ENCODE measurements around the gene UBE2D2.
"Not testable (repeated sequence)": the region's sequence is repeated elsewhere in the genome, so short reads cannot be mapped to it uniquely, and the experiment has no call there.

Gene UBE2D2

DNA sequence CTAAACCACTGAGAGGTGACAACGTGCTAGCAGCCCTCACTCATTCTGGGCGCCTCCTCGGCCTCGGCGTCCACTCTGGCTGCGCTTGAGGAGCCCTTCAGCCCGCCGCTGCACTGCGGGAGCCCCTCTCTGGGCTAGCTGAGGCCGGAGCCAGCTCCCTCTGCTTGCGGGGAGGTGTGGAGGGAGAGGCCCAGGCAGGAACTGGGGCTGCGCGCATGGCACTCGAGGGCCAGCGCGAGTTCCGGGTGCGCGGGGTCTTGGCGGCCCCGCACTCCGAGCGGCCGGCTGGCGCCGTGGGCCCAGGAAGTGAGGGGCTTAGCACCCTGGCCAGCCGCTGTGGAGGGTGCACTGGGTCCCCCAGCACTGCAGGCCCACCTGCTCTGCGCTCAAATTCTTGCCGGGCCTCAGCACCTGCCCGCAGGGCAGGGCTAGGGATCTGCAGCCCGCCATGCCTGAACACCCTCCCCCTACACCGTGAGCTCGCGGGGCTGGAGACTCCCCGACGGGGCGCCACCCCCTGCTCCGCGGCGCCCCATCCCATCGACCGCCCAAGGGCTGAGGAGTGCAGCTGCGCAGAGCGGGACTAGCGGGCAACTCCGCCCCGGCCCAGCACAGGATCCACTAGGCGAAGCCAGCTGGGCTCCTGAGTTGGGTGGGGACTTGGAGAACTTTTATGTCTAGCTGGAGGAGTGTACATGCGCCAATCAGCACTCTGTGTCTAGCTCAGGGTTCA, 11.8 kb upstream of the UBE2D2 start:
- DNase-seq, result no peak

DNA sequence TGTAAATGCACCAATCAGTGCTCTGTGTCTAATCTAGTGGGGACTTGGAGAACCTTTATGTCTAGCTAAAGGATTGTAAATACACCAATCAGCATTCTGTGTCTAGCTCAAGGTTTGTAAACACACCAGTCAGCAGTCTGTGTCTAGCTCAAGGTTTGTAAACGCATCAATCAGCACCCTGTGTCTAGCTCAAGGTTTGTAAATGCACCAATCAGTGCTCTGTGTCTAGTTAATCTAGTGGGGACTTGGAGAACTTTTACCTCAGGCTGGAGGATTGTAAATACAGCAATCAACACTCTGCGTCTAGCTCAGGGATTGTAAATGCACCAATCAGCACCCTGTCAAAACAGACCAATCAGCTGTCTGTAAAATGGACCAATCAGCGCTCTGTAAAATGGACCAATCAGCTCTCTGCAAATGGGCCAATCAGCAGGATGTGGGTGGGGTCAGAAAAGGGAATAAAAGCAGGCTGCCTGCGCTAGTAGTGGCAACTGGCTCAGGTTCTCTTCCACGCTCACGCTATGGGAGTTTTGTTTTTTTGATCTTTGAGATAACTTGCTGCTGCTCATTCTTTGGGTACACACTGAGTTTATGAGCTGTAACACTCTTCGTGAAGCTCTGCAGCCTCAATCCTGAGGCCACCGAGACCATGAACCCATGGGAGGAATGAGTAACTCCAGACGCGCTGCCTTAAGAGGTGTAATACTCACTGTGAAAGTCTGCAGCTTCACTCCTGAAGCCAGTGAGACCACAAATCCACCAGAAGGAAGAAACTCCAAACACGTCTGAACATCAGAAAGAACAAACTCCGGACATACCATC, 10.9 kb upstream of the UBE2D2 start:
- peak; percentile 24 for DNase-seq

DNA sequence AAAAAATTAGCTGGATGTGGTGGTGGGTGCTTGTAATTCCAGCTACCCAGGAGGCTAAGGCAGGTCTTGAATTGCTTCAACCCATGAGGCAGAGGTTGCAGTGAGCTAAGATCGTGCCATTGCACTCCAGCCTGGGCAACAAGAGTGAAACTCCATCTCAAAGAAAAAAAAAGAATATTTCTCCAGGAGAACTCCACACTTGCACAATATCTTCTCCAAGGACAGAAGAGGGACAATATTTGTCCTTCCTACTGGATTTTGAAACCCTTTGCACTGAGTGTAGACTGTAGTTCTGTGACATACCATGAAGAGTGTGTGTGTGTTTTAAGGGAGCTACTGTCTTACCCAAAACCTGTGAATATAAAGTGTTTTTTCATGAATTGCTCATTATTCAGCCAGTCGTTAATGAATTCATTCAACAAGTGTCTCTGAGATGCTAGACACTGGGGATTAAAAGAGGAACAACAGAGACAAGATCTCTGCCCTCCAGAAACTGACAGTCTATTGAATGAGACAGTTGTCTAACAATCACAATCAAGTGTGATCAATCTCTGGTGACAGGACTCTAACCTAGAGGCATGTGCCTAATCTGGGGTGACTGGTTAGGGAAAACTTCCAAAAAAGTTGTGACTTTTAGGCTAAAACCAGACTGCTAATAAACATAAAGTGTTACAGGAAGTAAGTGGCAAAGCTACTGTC, 9.8 kb upstream of the UBE2D2 start:
- DNase-seq, result no peak

DNA sequence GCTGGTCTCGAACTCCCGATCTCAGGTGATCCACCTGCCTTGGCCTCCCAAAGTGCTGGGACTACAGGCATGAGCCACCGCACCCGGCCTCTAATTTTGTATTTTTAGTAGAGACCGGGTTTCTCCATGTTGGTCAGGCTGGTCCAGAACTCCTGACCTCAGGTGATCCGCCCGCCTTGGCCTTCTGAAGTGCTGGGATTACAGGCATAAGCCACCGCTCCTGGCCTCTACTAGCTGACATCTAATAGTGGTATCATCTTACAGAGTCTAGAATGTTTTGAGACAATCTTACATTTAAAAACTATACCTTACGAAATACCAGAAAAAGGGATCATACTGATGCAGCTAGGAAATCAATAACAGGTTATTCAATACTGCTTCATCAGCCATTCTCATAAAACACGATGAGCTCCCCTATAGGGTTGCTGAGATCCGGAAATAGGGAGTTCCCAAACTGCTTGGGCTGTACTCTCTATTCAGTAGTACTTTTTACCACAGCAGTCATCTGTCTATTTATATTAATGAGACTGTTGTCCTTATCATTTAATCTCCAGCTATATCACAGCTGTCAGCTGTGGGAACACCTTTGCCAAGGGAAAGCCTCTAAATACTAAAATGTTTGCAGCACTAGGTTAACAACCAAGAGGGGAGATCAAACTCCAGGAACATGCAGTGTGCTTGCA, 8.1 kb upstream of the UBE2D2 start:
- DNase-seq, result no peak

DNA sequence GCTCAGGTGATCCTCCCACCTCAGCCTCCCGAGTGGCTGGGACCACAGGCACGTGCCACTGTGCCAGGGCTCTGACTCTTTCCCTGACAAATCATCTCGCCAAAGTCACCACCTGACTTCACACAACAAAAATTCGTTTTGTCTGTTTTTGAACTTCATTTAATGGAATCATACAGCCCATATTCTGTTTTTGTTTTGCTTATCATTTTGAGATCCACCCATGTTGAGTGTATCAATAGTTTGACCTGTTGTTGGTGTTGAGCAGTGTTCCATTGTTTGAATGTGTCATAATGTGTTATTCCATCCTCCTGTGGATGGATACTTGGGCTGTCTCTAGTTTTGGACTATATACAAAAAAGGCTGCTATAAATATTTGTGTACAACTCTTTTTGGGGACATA, 6.9 kb upstream of the UBE2D2 start:
- no peak for DNase-seq

DNA sequence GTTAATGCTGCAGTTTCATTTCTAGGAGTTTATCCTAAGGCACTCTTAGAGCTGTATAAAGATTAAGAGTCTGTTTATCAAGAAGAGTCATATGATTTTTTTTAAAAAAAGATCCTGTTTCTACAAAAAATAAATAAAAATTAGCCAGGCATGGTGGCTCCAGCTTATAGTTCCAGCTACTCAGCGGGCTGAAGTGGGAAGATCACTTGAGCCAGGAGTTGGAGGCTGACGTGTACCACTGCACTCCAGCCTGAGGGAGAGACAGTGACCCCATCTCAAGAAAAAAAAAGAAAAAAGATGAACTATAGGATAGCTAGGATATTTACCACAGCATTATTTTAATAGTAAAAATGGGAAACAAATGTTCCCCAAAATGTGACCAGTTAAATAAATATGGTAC, 3.3 kb upstream of the UBE2D2 start:
- DNase-seq, result no peak

DNA sequence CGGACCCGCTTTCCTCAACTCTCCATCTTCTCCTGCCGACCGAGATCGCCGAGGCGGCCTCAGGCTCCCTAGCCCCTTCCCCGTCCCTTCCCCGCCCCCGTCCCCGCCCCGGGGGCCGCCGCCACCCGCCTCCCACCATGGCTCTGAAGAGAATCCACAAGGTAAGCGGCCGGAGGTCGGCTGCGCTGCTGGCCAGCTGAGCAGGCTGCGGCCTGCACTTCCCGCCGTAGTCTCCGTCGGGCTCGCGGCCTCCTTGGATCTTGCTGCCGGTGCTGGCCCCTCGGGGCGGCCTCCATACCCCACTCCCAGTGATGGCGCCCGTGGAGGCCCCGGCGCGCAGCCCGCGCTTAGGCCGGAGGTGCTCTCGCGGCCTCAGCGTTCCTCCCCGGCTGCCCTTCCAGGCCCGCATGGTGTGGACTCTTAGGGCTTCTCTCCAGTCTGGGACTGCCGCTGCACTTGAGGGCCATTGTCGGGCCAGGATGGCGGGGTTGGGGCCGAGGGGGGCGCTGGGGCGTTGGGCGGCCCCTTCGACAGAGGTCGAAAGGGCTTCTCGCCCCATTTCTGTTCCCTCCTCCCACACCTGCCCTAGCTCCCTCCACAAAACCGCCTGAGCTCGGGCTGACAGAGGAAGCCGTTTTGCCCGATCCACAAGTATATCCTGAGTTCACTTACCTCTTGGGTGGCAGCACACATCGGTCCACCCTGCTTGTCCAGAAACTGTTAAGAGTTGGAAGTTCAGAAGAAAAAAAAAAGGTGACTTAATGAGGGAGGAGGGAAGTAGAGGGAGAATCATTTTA, 714 bp downstream of the UBE2D2 start:
- peak; percentile 66 for DNase-seq

DNA sequence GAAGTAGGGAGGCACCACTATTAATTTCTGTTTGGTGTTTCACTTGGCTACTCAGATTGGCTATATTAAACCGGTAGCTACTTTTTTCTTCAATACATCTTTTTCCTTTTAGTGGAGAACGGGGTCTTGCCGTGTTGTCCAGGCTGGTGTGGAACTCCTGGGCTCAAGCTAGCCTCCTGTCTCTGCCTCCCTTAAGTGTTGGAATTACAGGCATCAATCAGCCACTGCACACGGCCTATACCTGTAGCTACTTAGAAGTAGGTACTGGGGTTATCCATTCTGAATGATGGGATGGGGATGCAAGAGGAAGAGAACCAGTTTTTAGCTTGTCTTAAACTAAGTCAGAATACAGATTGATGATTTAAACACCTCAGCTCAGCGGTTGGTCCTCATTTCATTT, 1.7 kb downstream of the UBE2D2 start:
- no peak for DNase-seq

DNA sequence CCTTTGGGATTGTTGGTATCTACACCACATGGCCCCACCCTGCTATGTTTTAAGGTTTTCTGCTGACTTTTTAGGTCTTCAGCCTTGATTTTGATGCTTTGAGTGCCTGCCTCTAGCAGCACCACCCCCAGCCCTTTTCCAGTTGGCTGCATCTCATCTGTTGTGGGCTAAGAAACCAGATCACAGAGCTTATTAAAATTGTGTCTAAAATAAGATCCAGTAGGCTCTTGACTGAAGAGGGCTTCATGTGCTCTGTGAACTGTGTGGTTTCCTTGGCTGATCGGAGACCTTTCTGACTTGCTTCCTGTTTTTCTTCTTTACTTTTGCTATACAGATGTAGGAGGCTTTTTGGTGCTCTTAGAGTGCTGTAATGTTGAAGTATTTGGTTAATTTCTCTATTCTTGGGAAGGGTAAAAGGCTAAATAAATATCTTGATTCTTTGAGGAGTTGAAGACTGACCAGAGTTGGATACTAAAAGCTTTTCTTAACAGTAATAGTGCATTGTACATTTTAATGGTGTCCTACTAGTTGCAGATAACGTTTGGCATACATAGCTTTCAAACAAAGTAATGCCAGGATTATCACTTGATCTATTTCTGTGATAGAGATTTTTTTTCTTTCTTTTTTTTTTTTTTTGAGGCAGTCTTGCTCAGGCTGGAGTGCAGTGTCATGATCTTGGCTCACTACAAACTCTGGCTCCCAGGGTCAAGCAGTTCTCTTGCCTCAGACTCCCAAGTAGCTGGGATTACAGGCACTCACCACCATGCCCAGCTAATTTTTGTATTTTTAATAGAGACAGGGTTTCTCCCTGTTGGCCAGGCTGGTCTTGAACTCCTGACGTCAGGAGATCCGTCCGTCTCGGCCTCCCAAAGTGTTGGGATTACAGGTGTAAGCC, 4.5 kb downstream of the UBE2D2 start:
- DNase-seq, result peak; percentile 27

DNA sequence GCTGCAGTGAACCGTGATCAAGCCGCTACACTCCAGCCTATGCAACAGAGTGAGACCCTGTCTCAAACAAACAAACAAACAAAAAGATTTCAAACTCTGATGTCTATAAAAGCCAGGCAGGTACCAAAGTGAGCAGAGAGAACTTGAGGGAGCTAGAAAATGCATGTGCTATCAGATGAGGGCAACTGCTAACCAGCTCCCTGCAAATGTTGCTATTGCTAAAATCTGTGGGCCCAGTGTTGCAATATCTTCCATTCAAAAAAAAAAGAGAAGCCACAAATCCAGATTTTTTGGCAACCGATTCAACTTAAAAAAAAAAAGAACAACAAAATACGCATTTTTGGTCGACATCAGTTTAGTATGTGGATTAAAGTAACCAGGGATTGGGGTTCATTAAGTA, 5.5 kb downstream of the UBE2D2 start:
- no peak for DNase-seq

DNA sequence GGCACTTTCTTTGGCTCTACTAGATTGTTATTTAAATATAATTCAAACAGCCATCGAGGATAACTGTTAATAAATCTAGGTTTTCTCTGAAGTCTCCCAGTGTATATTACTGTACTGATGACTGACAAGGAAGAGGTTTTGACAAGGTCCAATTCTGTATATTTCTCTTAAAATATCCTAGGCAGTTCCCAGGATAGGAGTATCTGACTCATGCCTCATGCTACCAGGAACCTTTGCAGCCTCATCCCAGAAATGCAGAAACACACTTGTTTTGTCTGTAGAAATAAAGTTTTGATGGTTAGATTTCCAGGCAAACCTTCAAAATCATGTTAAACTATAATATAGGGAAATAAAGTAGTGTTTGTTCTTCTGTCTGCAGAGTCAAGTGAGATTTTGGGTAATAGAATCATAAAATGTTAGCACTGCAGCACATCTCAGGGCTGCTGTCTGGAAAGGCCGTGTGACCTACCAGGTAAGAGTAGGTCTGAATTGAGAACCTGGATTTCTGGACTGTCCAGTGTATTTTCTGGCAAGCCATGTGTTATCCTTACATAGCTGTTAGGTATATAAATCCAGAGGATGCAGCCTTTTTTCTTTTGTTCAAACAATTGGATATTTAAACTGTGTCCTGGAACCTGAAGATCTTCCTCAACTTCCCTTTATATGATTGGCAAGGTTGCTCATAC, 8.3 kb downstream of the UBE2D2 start:
- no peak for DNase-seq

DNA sequence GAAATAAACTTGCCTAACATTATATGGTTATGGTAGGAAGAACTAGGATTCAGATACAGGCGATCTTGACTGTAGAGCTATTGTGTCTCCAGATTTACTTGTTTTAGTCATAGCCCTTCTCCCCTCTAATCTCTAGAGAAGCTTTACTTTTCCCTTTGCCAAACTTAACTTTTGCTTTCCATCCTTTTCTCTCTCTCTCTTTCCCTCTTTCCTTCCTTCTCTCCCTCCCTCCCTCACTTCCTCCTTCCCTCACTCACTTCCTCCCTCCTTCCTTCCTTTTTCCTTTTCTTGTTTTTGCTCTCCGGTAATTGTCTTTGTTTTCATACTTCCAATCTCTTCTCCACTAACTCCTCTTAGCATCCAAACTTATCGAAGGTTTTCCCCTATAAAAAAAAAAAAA, 10.4 kb downstream of the UBE2D2 start:
- no peak for DNase-seq

DNA sequence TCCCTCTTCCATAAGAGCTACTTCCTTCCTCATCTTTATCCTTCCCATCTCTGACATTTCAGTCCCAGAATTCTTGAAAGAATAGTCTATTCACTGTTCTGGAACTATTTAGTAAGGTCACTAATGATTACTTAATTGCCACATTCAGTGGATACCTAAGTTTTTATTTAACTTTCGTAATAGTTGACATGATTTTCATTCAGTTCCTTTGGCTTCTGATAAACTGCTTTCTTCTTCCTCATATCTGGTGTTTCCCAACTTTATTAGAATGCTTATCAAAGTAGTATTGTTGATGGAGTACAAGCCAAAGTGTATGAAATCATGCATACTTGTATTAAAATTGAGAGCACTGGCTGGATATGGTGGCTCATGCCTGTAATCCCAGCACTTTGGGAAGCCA, 10.8 kb downstream of the UBE2D2 start:
- no peak for DNase-seq

DNA sequence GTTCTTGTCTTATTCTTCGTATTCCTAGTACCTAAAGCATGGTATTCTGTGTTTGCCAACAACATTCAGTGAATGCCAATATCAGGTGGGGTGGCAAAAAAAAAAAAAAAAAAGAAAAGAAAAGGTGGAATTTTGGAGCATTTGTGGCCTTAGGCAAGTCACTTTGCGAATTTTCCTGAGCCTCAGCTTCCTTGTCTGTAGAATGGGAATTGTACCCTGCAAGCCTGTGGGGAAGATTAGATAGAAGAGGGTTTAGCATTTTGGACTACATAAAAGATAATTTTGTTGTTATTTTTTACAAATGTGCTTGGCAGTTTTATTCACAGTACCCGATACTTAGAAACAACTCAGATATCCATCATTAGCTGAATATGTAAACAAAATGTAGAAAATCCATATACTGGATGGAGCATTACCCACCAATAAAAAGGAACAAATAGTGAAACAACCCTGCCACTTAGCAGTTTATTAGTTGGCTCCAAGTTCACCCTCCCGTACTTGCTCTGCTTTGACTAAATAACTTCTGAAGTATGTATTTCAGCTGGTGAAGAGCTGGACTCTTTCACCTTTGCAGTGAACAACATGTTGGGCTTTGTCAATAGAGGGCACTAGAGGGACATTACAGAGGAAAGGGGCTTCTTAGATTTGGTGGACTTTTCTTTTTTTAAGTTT, 13.6 kb downstream of the UBE2D2 start:
- no peak for DNase-seq

DNA sequence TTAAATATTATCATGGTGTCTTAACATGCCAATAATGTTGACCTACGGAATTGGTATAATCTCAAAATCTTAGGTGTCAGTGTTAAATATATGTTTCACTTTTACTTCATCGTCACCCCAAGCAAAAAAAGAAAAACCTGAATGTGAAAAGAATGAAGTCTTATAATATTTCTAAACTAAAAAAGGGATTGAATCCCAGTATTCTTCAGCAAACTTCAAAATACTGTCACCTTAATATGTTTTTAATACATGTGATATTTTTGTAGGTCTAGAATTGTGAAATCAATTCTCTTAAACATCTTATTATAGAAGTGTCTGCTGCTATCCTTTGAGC, 14.1 kb downstream of the UBE2D2 start:
- no peak for DNase-seq

DNA sequence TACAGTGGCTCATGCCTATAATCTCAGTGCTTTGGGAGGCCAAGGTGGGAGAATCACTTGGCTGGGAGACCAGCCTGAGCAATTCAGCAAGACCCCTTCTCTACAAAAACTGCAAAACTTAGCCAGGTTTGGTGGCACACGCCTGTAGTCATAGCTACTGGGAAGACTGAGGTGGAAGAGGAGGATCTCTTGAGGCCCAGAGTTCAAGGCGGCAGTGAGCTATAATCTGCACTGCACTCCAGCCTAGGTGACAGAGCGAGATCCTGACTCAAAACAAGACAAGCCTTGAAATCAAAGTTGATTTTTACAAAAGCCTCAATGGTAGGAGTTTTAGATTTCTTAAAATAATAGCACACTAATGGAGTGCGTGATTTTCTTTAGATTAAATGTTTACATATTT, 14.6 kb downstream of the UBE2D2 start:
- peak; percentile 48 for DNase-seq

DNA sequence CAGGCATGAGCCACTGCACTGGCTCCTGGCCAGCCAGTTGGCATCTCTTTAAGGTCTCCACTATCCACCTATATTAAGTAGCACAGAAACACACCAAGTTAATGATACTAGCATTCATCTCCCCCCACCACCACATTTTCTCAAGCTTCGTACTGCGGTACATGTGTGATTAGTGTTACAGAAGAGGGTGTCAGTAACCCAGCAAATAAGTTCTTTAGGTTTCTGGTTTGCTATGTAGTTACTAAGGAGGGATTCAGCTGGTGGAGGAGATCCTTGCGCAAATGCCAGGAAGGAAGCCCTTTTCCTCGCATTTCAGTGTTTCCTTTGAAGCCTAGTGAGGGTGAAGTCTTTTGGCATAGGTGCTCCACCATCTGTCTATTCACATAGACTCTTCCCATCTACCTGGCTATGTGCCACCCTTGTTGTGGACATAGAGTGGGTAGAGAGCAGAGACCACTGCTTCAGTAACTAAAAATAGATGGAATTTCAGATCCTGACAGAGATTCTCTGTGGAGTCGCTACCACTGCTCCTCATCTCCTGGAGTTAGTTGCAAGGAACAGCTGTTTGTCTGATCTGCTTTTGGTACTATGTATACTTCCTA, 16.7 kb downstream of the UBE2D2 start:
- DNase-seq, result no peak

DNA sequence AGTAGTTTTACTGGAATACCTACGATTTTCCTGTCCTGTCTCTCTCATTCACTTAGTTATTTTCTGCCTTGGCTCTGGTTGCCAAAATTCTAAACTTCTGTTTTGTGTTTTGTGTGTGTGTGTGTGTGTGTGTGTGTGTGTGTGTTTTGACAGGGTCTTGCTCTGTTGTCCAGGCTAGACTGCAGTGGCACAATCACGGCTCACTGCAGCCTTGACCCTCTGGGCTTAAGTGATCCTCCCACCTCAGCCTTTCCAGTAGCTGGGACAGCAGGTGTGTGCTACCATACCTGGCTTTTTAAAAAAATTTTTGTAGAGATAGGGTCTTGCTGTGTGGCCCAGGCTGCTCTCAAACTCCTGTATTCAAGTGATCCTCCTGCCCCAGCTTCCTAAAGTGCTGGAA, 17.2 kb downstream of the UBE2D2 start:
- DNase-seq, result no peak

DNA sequence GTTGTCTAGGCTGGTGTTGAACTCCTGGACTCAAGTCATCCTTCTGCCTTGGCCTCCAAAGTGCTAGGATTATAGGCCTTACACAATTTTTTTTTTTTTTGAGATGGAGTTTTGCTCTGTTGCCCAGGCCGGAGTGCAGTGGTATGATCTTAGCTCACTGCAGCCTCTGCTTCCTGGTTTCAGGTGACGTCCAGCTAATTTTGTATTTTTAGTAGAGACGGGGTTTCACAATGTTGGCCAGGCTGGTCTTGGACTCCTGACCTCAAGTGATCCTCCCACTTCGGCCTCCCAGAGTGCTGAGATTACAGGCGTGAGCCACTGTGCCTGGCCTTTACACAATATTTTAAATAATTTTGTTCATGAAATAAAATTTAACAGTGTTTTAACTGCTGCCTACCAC, 21.0 kb downstream of the UBE2D2 start:
- DNase-seq, result not testable (repeated sequence)

DNA sequence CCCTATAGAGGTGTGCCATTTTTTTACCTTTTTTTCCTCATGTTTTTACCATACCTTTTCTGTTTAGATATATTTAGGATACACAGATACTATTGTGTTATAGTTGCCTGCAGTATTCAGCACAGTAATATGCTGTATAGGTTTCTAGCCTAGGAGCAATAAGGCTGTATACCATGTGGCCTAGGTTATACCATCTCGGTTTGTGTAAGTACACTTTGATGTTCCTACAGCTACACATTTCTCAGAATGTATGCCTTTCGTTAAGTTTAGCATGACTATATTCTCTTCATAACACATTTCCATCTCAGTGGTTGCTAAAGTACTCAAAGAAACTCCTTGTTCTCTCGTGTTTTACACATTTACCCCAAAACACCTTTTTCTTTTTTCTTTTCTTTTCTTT, 23.0 kb downstream of the UBE2D2 start:
- no peak for DNase-seq

Measured in stimulated activated CD4-positive, alpha-beta T cell treated with anti-CD3 and anti-CD28 coated beads, Interleukin-15, amount 100 ng/mL, for 24 hours (primary cell).